GM21528 (cell line): ENCODE results near the gene REXO1.
A peak's percentile ranks its signal among the peaks of the same experiment; 100 is the strongest.

Experiments
- ATAC-seq: cut with Tn5 transposase; IDR thresholded peaks from one replicate; pipeline ENCODE4 v1.9.1; 2021; ENCODE audit warnings: mild to moderate bottlenecking, moderate library complexity; ENCODE audit not compliant: unreplicated experiment, low FRiP score

REXO1 gene

GRCh38 chr19:1851654-1852580 lies 3.6 kb upstream of the REXO1 start:
- no peak for ATAC-seq

GRCh38 chr19:1850809-1851653 lies 2.7 kb upstream of the REXO1 start:
- no peak for ATAC-seq

- ATAC-seq = no peak
Measured at GRCh38 chr19:1849886-1850398, 1.7 kb upstream of the REXO1 start.

GRCh38 chr19:1849132-1849474 lies 820 bp upstream of the REXO1 start:
- no peak for ATAC-seq

GRCh38 chr19:1847684-1848398 lies 442 bp downstream of the REXO1 start:
- ATAC-seq = peak; percentile 26

GRCh38 chr19:1847348-1847683 lies 967 bp downstream of the REXO1 start:
- ATAC-seq = no peak

GRCh38 chr19:1846517-1847204 lies 1.6 kb downstream of the REXO1 start:
- ATAC-seq = no peak

GRCh38 chr19:1845642-1846041 lies 2.6 kb downstream of the REXO1 start:
- ATAC-seq = no peak

- ATAC-seq = no peak
Measured at GRCh38 chr19:1845125-1845515, 3.2 kb downstream of the REXO1 start.

- ATAC-seq = no peak
Measured at GRCh38 chr19:1844513-1845124, 3.7 kb downstream of the REXO1 start.

GRCh38 chr19:1843646-1844394 lies 4.5 kb downstream of the REXO1 start:
- ATAC-seq = no peak

- no peak for ATAC-seq
Measured at GRCh38 chr19:1843116-1843515, 5.2 kb downstream of the REXO1 start.

- ATAC-seq = no peak
Measured at GRCh38 chr19:1841209-1841924, 6.9 kb downstream of the REXO1 start.

GRCh38 chr19:1840541-1841115 lies 7.7 kb downstream of the REXO1 start:
- no peak for ATAC-seq

GRCh38 chr19:1839658-1840540 lies 8.4 kb downstream of the REXO1 start:
- no peak for ATAC-seq

- no peak for ATAC-seq
Measured at GRCh38 chr19:1837625-1838105, 10.6 kb downstream of the REXO1 start.

- ATAC-seq = no peak
Measured at GRCh38 chr19:1837222-1837565, 11.1 kb downstream of the REXO1 start.
